ENCODE data around the gene MARCHF11. TPM values are rescaled to one million over a fixed set of nuclear protein-coding genes. Genes with fewer than 3 reads are reported as not detected.

Gene MARCHF11
- total and polyA plus RNA-seq, 2 experiments from 2014 or later = 0.17 to 1.5 TPM

GRCh38 chr5:16049761-16050160 is 129.8 kb downstream of the MARCHF11 start (continued):
- TF ChIP-seq, protein P1, sequence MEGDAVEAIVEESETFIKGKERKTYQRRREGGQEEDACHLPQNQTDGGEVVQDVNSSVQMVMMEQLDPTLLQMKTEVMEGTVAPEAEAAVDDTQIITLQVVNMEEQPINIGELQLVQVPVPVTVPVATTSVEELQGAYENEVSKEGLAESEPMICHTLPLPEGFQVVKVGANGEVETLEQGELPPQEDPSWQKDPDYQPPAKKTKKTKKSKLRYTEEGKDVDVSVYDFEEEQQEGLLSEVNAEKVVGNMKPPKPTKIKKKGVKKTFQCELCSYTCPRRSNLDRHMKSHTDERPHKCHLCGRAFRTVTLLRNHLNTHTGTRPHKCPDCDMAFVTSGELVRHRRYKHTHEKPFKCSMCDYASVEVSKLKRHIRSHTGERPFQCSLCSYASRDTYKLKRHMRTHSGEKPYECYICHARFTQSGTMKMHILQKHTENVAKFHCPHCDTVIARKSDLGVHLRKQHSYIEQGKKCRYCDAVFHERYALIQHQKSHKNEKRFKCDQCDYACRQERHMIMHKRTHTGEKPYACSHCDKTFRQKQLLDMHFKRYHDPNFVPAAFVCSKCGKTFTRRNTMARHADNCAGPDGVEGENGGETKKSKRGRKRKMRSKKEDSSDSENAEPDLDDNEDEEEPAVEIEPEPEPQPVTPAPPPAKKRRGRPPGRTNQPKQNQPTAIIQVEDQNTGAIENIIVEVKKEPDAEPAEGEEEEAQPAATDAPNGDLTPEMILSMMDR (conservative IDR thresholded peaks at IDR 0.05; ENCODE audit: low read depth in 2 of 2) = no peak
- TF ChIP-seq NANOG (IDR thresholded peaks at IDR 0.05; ENCODE audit: borderline replicate concordance) (no peak), EZH2 (IDR thresholded peaks at IDR 0.05; ENCODE audit: low read depth, unreplicated experiment) (no peak)

GRCh38 chr5:16048132-16048531 is 131.5 kb downstream of the MARCHF11 start:
- H3K4me3 Mint-ChIP-seq = no peak overlapping the region
- Histone ChIP-seq H3K27ac (ENCODE audit: low read depth) (no peak overlapping the region), H4K20me1 (replicated peaks; ENCODE audit: insufficient read depth) (no peaks in the 10 kb centered on the region), H3K4me1 (ENCODE audit: insufficient read depth) (no peaks in the 10 kb centered on the region), H3K27me3 (ENCODE audit: insufficient read depth) (no peaks in the 10 kb centered on the region), H3K4me3 (no peak overlapping the region), H3K36me3 (ENCODE audit: insufficient read depth) (no peaks in the 10 kb centered on the region), H3K4me2 (no peak overlapping the region), H2AFZ (no peak overlapping the region), H3F3A (replicated peaks; ENCODE audit: low read depth) (no peaks in the 10 kb centered on the region), H3K9me2 (ENCODE audit: insufficient read depth) (peaks cover 6% of the 10 kb centered on the region; the same call in 1 of the 2 replicates), H3K79me2 (replicated peaks; ENCODE audit: insufficient read depth) (no peaks in the 10 kb centered on the region)
- TF ChIP-seq, protein P2, sequence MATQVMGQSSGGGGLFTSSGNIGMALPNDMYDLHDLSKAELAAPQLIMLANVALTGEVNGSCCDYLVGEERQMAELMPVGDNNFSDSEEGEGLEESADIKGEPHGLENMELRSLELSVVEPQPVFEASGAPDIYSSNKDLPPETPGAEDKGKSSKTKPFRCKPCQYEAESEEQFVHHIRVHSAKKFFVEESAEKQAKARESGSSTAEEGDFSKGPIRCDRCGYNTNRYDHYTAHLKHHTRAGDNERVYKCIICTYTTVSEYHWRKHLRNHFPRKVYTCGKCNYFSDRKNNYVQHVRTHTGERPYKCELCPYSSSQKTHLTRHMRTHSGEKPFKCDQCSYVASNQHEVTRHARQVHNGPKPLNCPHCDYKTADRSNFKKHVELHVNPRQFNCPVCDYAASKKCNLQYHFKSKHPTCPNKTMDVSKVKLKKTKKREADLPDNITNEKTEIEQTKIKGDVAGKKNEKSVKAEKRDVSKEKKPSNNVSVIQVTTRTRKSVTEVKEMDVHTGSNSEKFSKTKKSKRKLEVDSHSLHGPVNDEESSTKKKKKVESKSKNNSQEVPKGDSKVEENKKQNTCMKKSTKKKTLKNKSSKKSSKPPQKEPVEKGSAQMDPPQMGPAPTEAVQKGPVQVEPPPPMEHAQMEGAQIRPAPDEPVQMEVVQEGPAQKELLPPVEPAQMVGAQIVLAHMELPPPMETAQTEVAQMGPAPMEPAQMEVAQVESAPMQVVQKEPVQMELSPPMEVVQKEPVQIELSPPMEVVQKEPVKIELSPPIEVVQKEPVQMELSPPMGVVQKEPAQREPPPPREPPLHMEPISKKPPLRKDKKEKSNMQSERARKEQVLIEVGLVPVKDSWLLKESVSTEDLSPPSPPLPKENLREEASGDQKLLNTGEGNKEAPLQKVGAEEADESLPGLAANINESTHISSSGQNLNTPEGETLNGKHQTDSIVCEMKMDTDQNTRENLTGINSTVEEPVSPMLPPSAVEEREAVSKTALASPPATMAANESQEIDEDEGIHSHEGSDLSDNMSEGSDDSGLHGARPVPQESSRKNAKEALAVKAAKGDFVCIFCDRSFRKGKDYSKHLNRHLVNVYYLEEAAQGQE (IDR thresholded peaks at IDR 0.05; ENCODE audit: unreplicated experiment) = no peak
- TF ChIP-seq EZH2 (IDR thresholded peaks at IDR 0.05; ENCODE audit: low read depth, unreplicated experiment) (no peak), NANOG (IDR thresholded peaks at IDR 0.05; ENCODE audit: borderline replicate concordance) (no peak), POLR2AphosphoS5 (IDR thresholded peaks at IDR 0.05; ENCODE audit: low read depth) (no peak), ETS1 (IDR thresholded peaks at IDR 0.05) (no peak), ZNF114 (CRISPR knock-in tag; IDR thresholded peaks at IDR 0.05) (no peak)
- TF ChIP-seq, protein P1 (conservative IDR thresholded peaks at IDR 0.05; ENCODE audit: low read depth in 2 of 2) = no peak
- DNase-seq (ENCODE audit: low spot score) = no peak
- no peaks in the 10 kb centered on the region; the same call in 2 of the 3 replicates for H3K36me3 Mint-ChIP-seq (ENCODE audit: low read depth)
- H3K9me3 Mint-ChIP-seq = peaks cover 2% of the 10 kb centered on the region; the same call in 2 of the 3 replicates
- no peaks in the 10 kb centered on the region for H3K4me1 Mint-ChIP-seq
- H3K27me3 Mint-ChIP-seq (ENCODE audit: insufficient read depth, low read depth, poor library complexity) = no peaks in the 10 kb centered on the region
- H3K27ac Mint-ChIP-seq = no peak overlapping the region
- ATAC-seq = no peak

Data from GM23338 (cell line).